Smooth muscle cell (in vitro differentiated cells): Measurements from ENCODE around the gene ARHGEF38. TPM values are rescaled to one million over a fixed set of nuclear protein-coding genes. Genes with fewer than 3 reads are reported as not detected.

Source experiments
- DNase-seq: peaks from one replicate; lab custom pipeline; 2025; ENCODE audit not compliant: unreplicated experiment; lab: John Stamatoyannopoulos, UW
- H2AFZ ChIP-seq: fragments of 200-600 bp; sonication (generic); 2 replicates; pipeline ENCODE4 v1.6.0; 2016; ENCODE audit warnings: antibody characterized with exemption, low read depth, mild to moderate bottlenecking
- H3F3A ChIP-seq: fragments of 200-600 bp; sonication (generic); 2 replicates; pipeline ENCODE4 v1.6.0; 2017; ENCODE audit warnings: antibody characterized with exemption, low read depth
- H3K27ac ChIP-seq: fragments of 200-600 bp; sonication (generic); 2 replicates; pipeline ENCODE4 v1.5.1; 2016; ENCODE audit warnings: low read depth, mild to moderate bottlenecking
- H3K27me3 ChIP-seq: fragments of 200-600 bp; sonication (generic); 2 replicates; pipeline ENCODE4 v1.6.1; 2016; ENCODE audit warnings: low read depth, mild to moderate bottlenecking
- H3K36me3 ChIP-seq: fragments of 200-600 bp; sonication (generic); 2 replicates; pipeline ENCODE4 v1.5.1; 2016; ENCODE audit warnings: low read depth
- H3K4me1 ChIP-seq: fragments of 200-600 bp; sonication (generic); 2 replicates; pipeline ENCODE4 v1.5.1; 2016; ENCODE audit warnings: low read depth
- H3K4me2 ChIP-seq: fragments of 200-600 bp; sonication (generic); 2 replicates; pipeline ENCODE4 v1.6.0; 2016; ENCODE audit warnings: mild to moderate bottlenecking
- H3K4me3 ChIP-seq: fragments of 200-600 bp; sonication (generic); 2 replicates; pipeline ENCODE4 v1.5.1; 2016; ENCODE audit warnings: mild to moderate bottlenecking
- H3K79me2 ChIP-seq: fragments of 200-600 bp; sonication (generic); 2 replicates; pipeline ENCODE4 v1.6.0; 2016; ENCODE audit warnings: low read depth, mild to moderate bottlenecking
- H3K9ac ChIP-seq: fragments of 200-600 bp; sonication (generic); 2 replicates; pipeline ENCODE4 v1.6.0; 2016; ENCODE audit warnings: low read depth
- H3K9me3 ChIP-seq: fragments of 200-600 bp; sonication (generic); replicated peaks from 2 replicates; pipeline ENCODE4 v1.5.1; 2016; ENCODE audit warnings: low read depth
- H4K20me1 ChIP-seq: fragments of 200-600 bp; sonication (generic); 2 replicates; pipeline ENCODE4 v1.6.0; 2016; ENCODE audit warnings: low read depth
- CTCF ChIP-seq: fragments of 200-600 bp; sonication (generic); IDR thresholded peaks from 2 replicates; pipeline ENCODE4 v1.5.1; 2017; ENCODE audit warnings: borderline replicate concordance, mild to moderate bottlenecking, antibody characterized with exemption; ENCODE audit not compliant: insufficient read depth, poor library complexity, severe bottlenecking
- WGBS: methylation state at CpG from one replicate; pipeline ENCODE4 v1.1.7; 2016; ENCODE audit warnings: low lambda C conversion rate; 5-methylcytosine and 5-hydroxymethylcytosine counted together
- polyA plus RNA-seq: library from polyadenylated mRNA; unstranded; fragments of >200 nt; fragmentation: Nextera tagmentation; extraction: Ambion mirVana; gene quantifications from 2 replicates; pipeline ENCODE4 v1.2.1, GENCODE V29; 2016
- total RNA-seq: library from RNA; depleted of rRNA; stranded (reverse); fragments of >200 nt; gene quantifications from 2 replicates; pipeline ENCODE4 v1.2.3, GENCODE V29; 2014

ARHGEF38 gene
- total and polyA plus RNA-seq, 2 experiments from 2014 or later = 0.24 TPM; not detected in 1

DNA sequence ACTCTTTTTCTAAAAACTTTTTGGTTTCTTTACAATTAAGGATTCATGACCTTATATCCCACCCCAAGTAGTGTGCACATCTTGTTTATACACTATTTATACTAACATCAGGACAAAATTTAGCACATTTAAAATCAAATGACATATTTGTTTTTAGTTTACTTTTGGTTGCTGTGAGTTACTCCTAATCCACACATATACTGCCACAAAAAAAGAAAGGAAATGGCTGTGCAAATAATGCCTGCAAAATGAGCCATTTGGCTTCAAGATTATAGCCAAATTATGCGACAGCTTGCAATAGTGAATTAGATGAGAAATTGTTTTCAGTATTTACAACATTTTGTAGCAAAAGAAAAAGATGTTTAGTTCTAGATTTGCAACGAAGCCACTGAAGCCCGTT lies 10.4 kb upstream of the ARHGEF38 start:
- H3K27ac ChIP-seq = no peak overlapping the region
- DNase-seq = no peak
- no peak overlapping the region for H2AFZ ChIP-seq
- WGBS = 88% methylated on average over 3 of the region's 3 CpGs
- H4K20me1 ChIP-seq = no peaks in the 10 kb centered on the region
- H3K4me2 ChIP-seq = no peak overlapping the region
- H3K9me3 ChIP-seq = no peaks in the 10 kb centered on the region
- H3K4me3 ChIP-seq = no peak overlapping the region
- H3K9ac ChIP-seq = no peak overlapping the region
- H3K4me1 ChIP-seq = no peaks in the 10 kb centered on the region
- peaks cover 14% of the 10 kb centered on the region for H3K27me3 ChIP-seq
- H3K36me3 ChIP-seq = no peaks in the 10 kb centered on the region
- no peaks in the 10 kb centered on the region for H3F3A ChIP-seq
- no peaks in the 10 kb centered on the region for H3K79me2 ChIP-seq
- TF ChIP-seq CTCF = no peak

- Histone ChIP-seq H3F3A (no peaks in the 10 kb centered on the region), H2AFZ (no peak overlapping the region), H3K79me2 (no peaks in the 10 kb centered on the region), H3K4me1 (no peaks in the 10 kb centered on the region), H3K27me3 (peaks cover 8% of the 10 kb centered on the region), H3K9ac (no peak overlapping the region), H3K4me2 (no peak overlapping the region), H3K36me3 (no peaks in the 10 kb centered on the region), H3K27ac (no peak overlapping the region), H3K9me3 (no peaks in the 10 kb centered on the region), H4K20me1 (no peaks in the 10 kb centered on the region), H3K4me3 (no peak overlapping the region)
- no peak for DNase-seq
- TF ChIP-seq CTCF = no peak
Measured at GRCh38 chr4:105543346-105543745, 9.1 kb upstream of the ARHGEF38 start.

- Histone ChIP-seq H3K4me1 (no peaks in the 10 kb centered on the region), H3K4me3 (no peak overlapping the region), H3K9ac (no peak overlapping the region), H3K79me2 (no peaks in the 10 kb centered on the region), H3K27me3 (peaks cover 8% of the 10 kb centered on the region), H3K9me3 (no peaks in the 10 kb centered on the region), H3K36me3 (no peaks in the 10 kb centered on the region), H3K4me2 (no peak overlapping the region), H4K20me1 (no peaks in the 10 kb centered on the region), H3K27ac (no peak overlapping the region), H3F3A (no peaks in the 10 kb centered on the region), H2AFZ (no peak overlapping the region)
- DNase-seq = no peak
- no peak for TF ChIP-seq CTCF
Measured at GRCh38 chr4:105543881-105544280, 8.5 kb upstream of the ARHGEF38 start.

DNA sequence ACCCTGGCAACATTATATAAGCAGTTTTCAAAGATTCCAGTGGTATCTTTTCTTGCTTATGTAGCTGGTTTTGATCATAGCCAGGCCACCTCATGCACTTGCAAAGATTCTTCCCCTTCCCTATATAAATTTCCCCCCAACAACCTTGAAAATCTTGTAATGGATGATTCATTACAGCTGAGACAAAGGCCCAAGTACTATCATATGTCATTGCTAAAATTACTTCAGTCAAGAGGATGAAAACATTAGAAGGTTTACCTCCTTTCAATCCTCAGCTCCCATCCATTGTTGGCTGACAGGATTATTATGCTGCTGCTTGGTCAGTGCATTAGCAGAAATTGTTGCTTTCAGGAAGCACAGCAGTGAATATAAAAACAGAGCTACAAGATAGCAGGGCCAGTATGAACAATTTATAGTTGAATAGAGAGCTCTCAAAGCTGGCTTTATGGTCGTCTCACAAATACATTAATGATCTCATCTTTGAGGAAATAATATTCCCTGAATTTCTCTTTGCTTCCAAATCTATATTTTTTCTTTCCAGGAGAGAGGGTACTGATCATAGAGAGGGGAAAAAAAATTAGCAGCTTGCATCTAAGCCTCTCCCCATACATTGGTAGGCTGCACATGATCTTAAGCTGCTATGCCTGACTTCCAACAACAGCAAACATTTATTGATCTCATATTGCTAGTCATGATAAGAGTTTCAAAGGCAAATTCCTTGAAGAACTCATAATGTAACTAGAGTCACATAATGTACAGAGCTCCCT lies 7.7 kb upstream of the ARHGEF38 start:
- H3K4me3 ChIP-seq = no peak overlapping the region

More for the DNA sequence above, 7.7 kb upstream of the ARHGEF38 start:
- TF ChIP-seq CTCF = no peak
- no peaks in the 10 kb centered on the region for H3K9me3 ChIP-seq
- no peak overlapping the region for H3K27ac ChIP-seq
- no peak for DNase-seq
- no peak overlapping the region for H3K9ac ChIP-seq
- no peak overlapping the region for H2AFZ ChIP-seq
- peaks cover 8% of the 10 kb centered on the region for H3K27me3 ChIP-seq
- H3K36me3 ChIP-seq = no peaks in the 10 kb centered on the region
- H3F3A ChIP-seq = no peaks in the 10 kb centered on the region
- 50% methylated on average over 1 of the region's 1 CpG for WGBS
- no peak overlapping the region for H3K4me2 ChIP-seq
- no peaks in the 10 kb centered on the region for H3K4me1 ChIP-seq
- H4K20me1 ChIP-seq = no peaks in the 10 kb centered on the region
- H3K79me2 ChIP-seq = no peaks in the 10 kb centered on the region
